SK-N-SH (cell line): Measurements from ENCODE around the gene CXorf38. TPM values are rescaled to one million over a fixed set of nuclear protein-coding genes. Genes with fewer than 3 reads are reported as not detected.

Source experiments
- CTCF ChIA-PET: fragments of 300-600, 350-600 bp; formaldehyde crosslinking; extraction: SDS; loops from one replicate; lab custom pipeline; 2021; lab: Yijun Ruan, JAX
- POLR2A ChIA-PET: fragments of 350-600 bp; sonication (Branson Sonifier 250); formaldehyde crosslinking; extraction: SDS; loops from one replicate; lab custom pipeline; 2020; ENCODE audit warnings: antibody characterized with exemption, inconsistent platforms; lab: Yijun Ruan, JAX
- DNase-seq: peaks from one replicate; pipeline ENCODE4 v3.0.0; 2012
- H2AFZ ChIP-seq: fragments of 200-600 bp; sonication (generic); 2 replicates; pipeline ENCODE4 v1.8.1; 2016; ENCODE audit warnings: antibody characterized with exemption, mild to moderate bottlenecking, low read depth
- H3F3A ChIP-seq: fragments of 200-600 bp; sonication (generic); replicated peaks from 2 replicates; pipeline ENCODE3; 2016; ENCODE audit warnings: antibody characterized with exemption, mild to moderate bottlenecking; ENCODE audit not compliant: insufficient read depth
- H3K27ac ChIP-seq, 2 experiments: fragments of 200-500 bp in 1 of 2; fragments of 200-600 bp in 1 of 2; sonication (Bioruptor generic) in 1 of 2; sonication (generic), shearing (Covaris generic) in 1 of 2; 2 replicates each; pipeline versions ENCODE4 v1.5.1 to v1.6.1; 2014 to 2016; ENCODE audit warnings: low read depth in 2 of 2, inconsistent platforms in 1 of 2, low read length in 1 of 2, mild to moderate bottlenecking in 1 of 2, mixed read lengths in 1 of 2
- H3K27me3 ChIP-seq: fragments of 200-600 bp; sonication (generic), shearing (Covaris generic); 2 replicates; pipeline ENCODE4 v1.6.1; 2016; ENCODE audit warnings: mixed run types; ENCODE audit not compliant: insufficient read depth
- H3K36me3 ChIP-seq, 2 experiments: fragments of 200-500 bp in 1 of 2; fragments of 200-600 bp in 1 of 2; sonication (Bioruptor generic) in 1 of 2; sonication (generic) in 1 of 2; replicated peaks in 1 of 2; 2 replicates each; pipeline versions ENCODE3 to v1.5.1; 2014 to 2016; ENCODE audit warnings: low read length in 1 of 2, mild to moderate bottlenecking in 1 of 2; ENCODE audit not compliant: insufficient read depth in 2 of 2, control insufficient read depth in 1 of 2
- H3K4me1 ChIP-seq, 2 experiments: fragments of 200-500 bp in 1 of 2; fragments of 200-600 bp in 1 of 2; sonication (Bioruptor generic) in 1 of 2; sonication (generic), shearing (Covaris generic) in 1 of 2; 2 replicates each; pipeline versions ENCODE4 v1.5.1 to v1.6.1; 2014 to 2016; ENCODE audit warnings: low read depth in 1 of 2, low read length in 1 of 2, mixed run types in 1 of 2; ENCODE audit not compliant: insufficient read depth in 2 of 2, control insufficient read depth in 1 of 2
- H3K4me2 ChIP-seq: fragments of 200-600 bp; sonication (generic), shearing (Covaris generic); 2 replicates; pipeline ENCODE4 v1.6.1; 2017; ENCODE audit warnings: mixed run types
- H3K4me3 ChIP-seq, 2 experiments: fragments of 200-500 bp in 1 of 2; fragments of 200-600 bp in 1 of 2; sonication (Bioruptor generic) in 1 of 2; sonication (generic), shearing (Covaris generic) in 1 of 2; 2 replicates each; pipeline versions ENCODE4 v1.5.1 to v1.8.1; 2014 to 2016; ENCODE audit warnings: low read depth in 2 of 2, inconsistent platforms in 1 of 2, low read length in 1 of 2, mild to moderate bottlenecking in 1 of 2, mixed read lengths in 1 of 2, moderate library complexity in 1 of 2
- H3K79me2 ChIP-seq: fragments of 200-600 bp; sonication (generic); 2 replicates; pipeline ENCODE4 v1.8.1; 2017; ENCODE audit warnings: mild to moderate bottlenecking; ENCODE audit not compliant: insufficient read depth
- H3K9ac ChIP-seq: fragments of 200-600 bp; sonication (generic); 2 replicates; pipeline ENCODE4 v1.6.1; 2017; ENCODE audit warnings: mixed run types
- H3K9me2 ChIP-seq: fragments of 200-600 bp; sonication (generic); 2 replicates; pipeline ENCODE4 v1.6.1; 2017; ENCODE audit warnings: mixed run types
- H3K9me3 ChIP-seq: fragments of 200-600 bp; sonication (generic); 2 replicates; pipeline ENCODE4 v1.6.1; 2017; ENCODE audit warnings: mixed run types, mild to moderate bottlenecking, moderate library complexity
- H4K20me1 ChIP-seq: fragments of 200-600 bp; sonication (generic); 2 replicates; pipeline ENCODE4 v1.6.1; 2017; ENCODE audit warnings: mild to moderate bottlenecking, mixed run types; ENCODE audit not compliant: insufficient read depth
- EP300 ChIP-seq, 2 experiments: IDR thresholded peaks; 2 replicates each; pipeline versions ENCODE4 v1.4.0 to v1.6.1; 2012; ENCODE audit warnings: borderline replicate concordance in 1 of 2, low read depth in 1 of 2, low read length in 1 of 2
- EZH2phosphoT487 ChIP-seq: fragments of 200-600 bp; sonication (generic); IDR thresholded peaks from 2 replicates; pipeline ENCODE4 v1.6.1; 2017; ENCODE audit warnings: low read depth, mixed run types, mild to moderate bottlenecking, antibody characterized with exemption, moderate library complexity, borderline replicate concordance
- FOSL2 ChIP-seq: IDR thresholded peaks from 2 replicates; pipeline ENCODE4 v1.4.0; 2012; ENCODE audit warnings: low read depth, mild to moderate bottlenecking, moderate library complexity, borderline replicate concordance
- FOXJ3 ChIP-seq: sonication (generic); formaldehyde crosslinking; IDR thresholded peaks from 2 replicates; pipeline ENCODE4 v1.5.1; 2020; ENCODE audit warnings: mild to moderate bottlenecking, missing genetic modification reagents
- FOXM1 ChIP-seq: IDR thresholded peaks from 2 replicates; pipeline ENCODE4 v1.4.0; 2012; ENCODE audit warnings: low read depth, mild to moderate bottlenecking
- GATA2 ChIP-seq: sonication (generic); formaldehyde crosslinking; IDR thresholded peaks from 2 replicates; pipeline ENCODE4 v1.5.0; 2020; ENCODE audit warnings: mild to moderate bottlenecking, missing genetic modification reagents
- IRF3 ChIP-seq: fragments of 150-350 bp; IDR thresholded peaks from 2 replicates; pipeline ENCODE4 v1.6.1; 2016; ENCODE audit warnings: mild to moderate bottlenecking, low read depth, low read length
- MAX ChIP-seq: IDR thresholded peaks from 2 replicates; pipeline ENCODE4 v1.4.0; 2012; ENCODE audit warnings: low read depth
- MEF2A ChIP-seq: IDR thresholded peaks from 2 replicates; pipeline ENCODE4 v1.4.0; 2012; ENCODE audit warnings: low read depth, borderline replicate concordance
- MXI1 ChIP-seq: IDR thresholded peaks from 2 replicates; pipeline ENCODE4 v1.6.1; 2012; ENCODE audit warnings: mild to moderate bottlenecking, low read depth, low read length, improper control_type of control experiment
- NFIC ChIP-seq: IDR thresholded peaks from 2 replicates; pipeline ENCODE4 v1.4.0; 2012; ENCODE audit warnings: borderline replicate concordance
- NRF1 ChIP-seq: IDR thresholded peaks from 2 replicates; pipeline ENCODE4 v1.6.1; 2012; ENCODE audit warnings: low read depth, mild to moderate bottlenecking, low read length
- PBX3 ChIP-seq: IDR thresholded peaks from 2 replicates; pipeline ENCODE4; 2012
- POLR2AphosphoS5 ChIP-seq: IDR thresholded peaks from 2 replicates; pipeline ENCODE4 v1.6.1; 2012; ENCODE audit warnings: low read depth, low read length
- RAD21 ChIP-seq: IDR thresholded peaks from 2 replicates; pipeline ENCODE4 v1.6.1; 2012; ENCODE audit warnings: mild to moderate bottlenecking, low read length
- RFX5 ChIP-seq: IDR thresholded peaks from 2 replicates; pipeline ENCODE4 v1.6.1; 2012; ENCODE audit warnings: mild to moderate bottlenecking, improper control_type of control experiment, low read length
- SMC3 ChIP-seq: IDR thresholded peaks from 2 replicates; pipeline ENCODE4 v1.6.1; 2012; ENCODE audit warnings: low read depth, low read length, improper control_type of control experiment
- TAF1 ChIP-seq: IDR thresholded peaks from 2 replicates; pipeline ENCODE4 v1.6.1; 2012; ENCODE audit warnings: low read depth, mild to moderate bottlenecking, low read length, moderate library complexity, borderline replicate concordance
- TCF12 ChIP-seq: IDR thresholded peaks from 2 replicates; pipeline ENCODE4 v1.4.0; 2012
- TEAD4 ChIP-seq: IDR thresholded peaks from 2 replicates; pipeline ENCODE4 v1.4.0; 2012; ENCODE audit warnings: mild to moderate bottlenecking, borderline replicate concordance; ENCODE audit not compliant: insufficient read depth
- USF2 ChIP-seq: fragments of 150-350 bp; IDR thresholded peaks from 2 replicates; pipeline ENCODE4 v1.6.1; 2017; ENCODE audit warnings: antibody characterized with exemption, low read length, low read depth, borderline replicate concordance
- WGBS: methylation state at CpG from one replicate; pipeline ENCODE4 v1.1.6; 2017; ENCODE audit warnings: low lambda C conversion rate; 5-methylcytosine and 5-hydroxymethylcytosine counted together
- polyA plus RNA-seq, 3 experiments: library from polyadenylated mRNA; depleted of rRNA; stranded (reverse); fragments of >200 nt; gene quantifications; 2 replicates each; pipeline ENCODE4 v1.2.3, GENCODE V29; 2012

CXorf38 gene
- polyA plus RNA-seq, 1 of the 3 experiments (the other 2 are of a cell fraction): 8.4 TPM

GRCh38 chrX:40623139-40623536 lies 24.2 kb downstream of the CXorf38 start, which contains the start of gene MPC1L:
MPC1L (plus strand) TSS chrX:40623428; CDS start chrX:40623566, 138 bp downstream.
- Histone ChIP-seq H4K20me1 (no peaks in the 10 kb centered on the region), H3K9me3 (no peaks in the 10 kb centered on the region), H3K79me2 (no peaks in the 10 kb centered on the region), H3K9ac (no peak within 1 kb of the TSS), H3K27ac (no peak within 1 kb of the TSS), H3K27me3 (peaks cover 3% of the 10 kb centered on the region; the same call in 1 of the 2 replicates), H2AFZ (no peak within 1 kb of the TSS), H3K4me1 (no peaks in the 10 kb centered on the region), H3K4me2 (no peak within 1 kb of the TSS), H3K36me3 (peaks cover 5 to 11% of the 10 kb centered on the region in 2 experiments), H3K4me3 (no peak within 1 kb of the TSS), H3F3A (no peaks in the 10 kb centered on the region), H3K9me2 (no peaks in the 10 kb centered on the region)
- POLR2A ChIA-PET: no interaction called here
- WGBS: 88% methylated on average over 36 of the region's 38 CpGs
- CTCF ChIA-PET: no interaction called here
- DNase-seq: no peak
- TF ChIP-seq IRF3 (no peak), TAF1 (no peak), TCF12 (no peak), FOXM1 (no peak), NRF1 (no peak), FOSL2 (no peak), GATA2 (CRISPR knock-in tag) (no peak), MAX (no peak), RFX5 (no peak), POLR2AphosphoS5 (no peak), SMC3 (no peak), MEF2A (no peak)

- Histone ChIP-seq H3K4me1 (no peaks in the 10 kb centered on the region), H3K4me3 (no peak overlapping the region), H3K9me3 (no peaks in the 10 kb centered on the region), H3K4me2 (no peak overlapping the region), H3K27me3 (peaks cover 3% of the 10 kb centered on the region; the same call in 1 of the 2 replicates), H4K20me1 (no peaks in the 10 kb centered on the region), H3K79me2 (no peaks in the 10 kb centered on the region), H3K9me2 (no peaks in the 10 kb centered on the region), H3F3A (no peaks in the 10 kb centered on the region), H2AFZ (no peak overlapping the region), H3K36me3 (peaks cover 4 to 5% of the 10 kb centered on the region in 2 experiments), H3K9ac (no peak overlapping the region), H3K27ac (no peak overlapping the region)
- 54% methylated on average over 12 of the region's 18 CpGs for WGBS
- CTCF ChIA-PET: no interaction called here
- no peak for DNase-seq
- POLR2A ChIA-PET: no interaction called here
- TF ChIP-seq IRF3 (no peak), TEAD4 (no peak), PBX3 (no peak), RAD21 (no peak), NRF1 (no peak), MXI1 (no peak), POLR2AphosphoS5 (no peak), FOXJ3 (CRISPR knock-in tag) (no peak), USF2 (no peak), MAX (no peak), NFIC (no peak), TAF1 (no peak), EP300 (IDR thresholded peaks at IDR 0.05; ENCODE audit: borderline replicate concordance in 1 of 2, low read depth in 1 of 2, low read length in 1 of 2) (no peak), RFX5 (no peak), MEF2A (no peak), EZH2phosphoT487 (no peak)
Measured at GRCh38 chrX:40622479-40623138, 24.8 kb downstream of the CXorf38 start.
